Measurements from ENCODE around the gene PRIMPOL. TPM values are rescaled to one million over a fixed set of nuclear protein-coding genes. Genes with fewer than 3 reads are reported as not detected.

PRIMPOL gene
- total RNA-seq, 3 donors from 2014 or later: 17.1 to 22.5 (median 21.7) TPM

DNA sequence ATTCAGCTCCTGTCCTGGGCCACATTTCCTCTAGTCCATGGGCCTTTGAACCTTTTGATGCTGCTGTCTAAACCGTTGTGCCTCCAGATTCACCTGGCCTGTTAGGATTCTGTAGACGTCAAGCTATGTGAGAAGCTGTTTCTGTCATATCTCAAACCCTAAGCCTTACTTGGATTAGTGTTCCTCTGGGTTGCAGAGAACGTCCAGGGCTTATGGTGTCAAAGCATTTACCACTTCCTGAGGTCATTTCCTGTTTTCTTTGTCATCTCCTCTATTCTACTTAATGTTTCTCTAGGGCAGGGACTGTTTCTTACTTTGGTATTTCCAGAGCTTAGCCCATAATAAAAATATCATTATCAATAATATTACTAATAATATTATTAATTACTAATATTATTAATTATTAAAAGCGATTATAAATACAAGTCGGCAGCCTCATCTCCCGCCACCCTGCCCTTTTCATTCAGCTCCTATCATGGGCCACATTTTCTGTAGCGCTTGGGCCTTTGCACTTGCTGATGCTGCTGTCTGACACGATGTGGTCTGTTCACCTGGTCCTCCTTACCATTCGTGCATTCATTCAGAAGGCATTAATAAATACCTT, 19.1 kb downstream of the PRIMPOL start:
- H3K4me1 ChIP-seq (ENCODE audit: low read depth): peaks cover 6% of the 10 kb centered on the region
- H3K36me3 ChIP-seq (ENCODE audit: low read depth): no peaks in the 10 kb centered on the region
- DNase-seq (no peak), ATAC-seq (peak; percentile 21)
- TF ChIP-seq, protein P1, sequence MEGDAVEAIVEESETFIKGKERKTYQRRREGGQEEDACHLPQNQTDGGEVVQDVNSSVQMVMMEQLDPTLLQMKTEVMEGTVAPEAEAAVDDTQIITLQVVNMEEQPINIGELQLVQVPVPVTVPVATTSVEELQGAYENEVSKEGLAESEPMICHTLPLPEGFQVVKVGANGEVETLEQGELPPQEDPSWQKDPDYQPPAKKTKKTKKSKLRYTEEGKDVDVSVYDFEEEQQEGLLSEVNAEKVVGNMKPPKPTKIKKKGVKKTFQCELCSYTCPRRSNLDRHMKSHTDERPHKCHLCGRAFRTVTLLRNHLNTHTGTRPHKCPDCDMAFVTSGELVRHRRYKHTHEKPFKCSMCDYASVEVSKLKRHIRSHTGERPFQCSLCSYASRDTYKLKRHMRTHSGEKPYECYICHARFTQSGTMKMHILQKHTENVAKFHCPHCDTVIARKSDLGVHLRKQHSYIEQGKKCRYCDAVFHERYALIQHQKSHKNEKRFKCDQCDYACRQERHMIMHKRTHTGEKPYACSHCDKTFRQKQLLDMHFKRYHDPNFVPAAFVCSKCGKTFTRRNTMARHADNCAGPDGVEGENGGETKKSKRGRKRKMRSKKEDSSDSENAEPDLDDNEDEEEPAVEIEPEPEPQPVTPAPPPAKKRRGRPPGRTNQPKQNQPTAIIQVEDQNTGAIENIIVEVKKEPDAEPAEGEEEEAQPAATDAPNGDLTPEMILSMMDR (IDR thresholded peaks at IDR 0.05): no peak
- intact Hi-C loops (cut with DNase I, micrococcal nuclease): no loop called here
- no peak overlapping the region for H3K4me3 ChIP-seq
- no peaks in the 10 kb centered on the region for H3K9me3 ChIP-seq

- H3K4me1 ChIP-seq (ENCODE audit: low read depth): peaks cover 6% of the 10 kb centered on the region
- ATAC-seq (no peak), DNase-seq (no peak)
- H3K36me3 ChIP-seq (ENCODE audit: low read depth): no peaks in the 10 kb centered on the region
- intact Hi-C loops (cut with DNase I, micrococcal nuclease): no loop called here
- no peak overlapping the region for H3K4me3 ChIP-seq
- TF ChIP-seq, protein P1 (IDR thresholded peaks at IDR 0.05): no peak
- no peaks in the 10 kb centered on the region for H3K9me3 ChIP-seq
Observed at GRCh38 chr4:184669251-184669650, 19.7 kb downstream of the PRIMPOL start.

- Histone ChIP-seq H3K4me1 (ENCODE audit: low read depth) (peaks cover 6% of the 10 kb centered on the region), H3K9me3 (no peaks in the 10 kb centered on the region), H3K36me3 (ENCODE audit: low read depth) (no peaks in the 10 kb centered on the region), H3K4me3 (no peak overlapping the region)
- TF ChIP-seq, protein P1 (IDR thresholded peaks at IDR 0.05): no peak
- ATAC-seq (peak; percentile 45), DNase-seq (peak; percentile 41 to 56 (median 51))
- intact Hi-C loops (cut with DNase I, micrococcal nuclease): no loop called here
Observed at GRCh38 chr4:184671101-184671500, 21.6 kb downstream of the PRIMPOL start.

- no peaks in the 10 kb centered on the region for H3K36me3 ChIP-seq (ENCODE audit: low read depth)
Observed at GRCh38 chr4:184672741-184673140, 23.2 kb downstream of the PRIMPOL start.

GRCh38 chr4:184674011-184674410, 24.5 kb downstream of the PRIMPOL start:
- Histone ChIP-seq H3K9me3 (no peaks in the 10 kb centered on the region), H3K4me1 (ENCODE audit: low read depth) (peaks cover 3% of the 10 kb centered on the region), H3K36me3 (ENCODE audit: low read depth) (no peaks in the 10 kb centered on the region), H3K4me3 (no peak overlapping the region)
- no peak for ATAC-seq
- intact Hi-C loops (cut with DNase I, micrococcal nuclease): no loop called here
- no peak for DNase-seq
- TF ChIP-seq, protein P1 (IDR thresholded peaks at IDR 0.05): no peak

More at GRCh38 chr4:184672741-184673140, 23.2 kb downstream of the PRIMPOL start:
- DNase-seq (no peak), ATAC-seq (no peak)
- Histone ChIP-seq H3K4me3 (no peak overlapping the region), H3K9me3 (no peaks in the 10 kb centered on the region), H3K4me1 (ENCODE audit: low read depth) (peaks cover 6% of the 10 kb centered on the region)
- intact Hi-C loops (cut with DNase I, micrococcal nuclease): no loop called here
- TF ChIP-seq, protein P1 (IDR thresholded peaks at IDR 0.05): no peak

Measured in mucosa of descending colon (tissue), 3 donors.